Anterior cingulate cortex (tissue), 58 donors: ENCODE data around the gene PIK3CA.
"Not testable (repeated sequence)": the region's sequence is repeated elsewhere in the genome, so short reads cannot be mapped to it uniquely, and the experiment has no call there.

ENCODE experiments used
- DNase-seq, 58 donors: peaks; one replicate each; lab custom pipeline; 2025; lab: John Stamatoyannopoulos, UW

The PIK3CA gene

DNA sequence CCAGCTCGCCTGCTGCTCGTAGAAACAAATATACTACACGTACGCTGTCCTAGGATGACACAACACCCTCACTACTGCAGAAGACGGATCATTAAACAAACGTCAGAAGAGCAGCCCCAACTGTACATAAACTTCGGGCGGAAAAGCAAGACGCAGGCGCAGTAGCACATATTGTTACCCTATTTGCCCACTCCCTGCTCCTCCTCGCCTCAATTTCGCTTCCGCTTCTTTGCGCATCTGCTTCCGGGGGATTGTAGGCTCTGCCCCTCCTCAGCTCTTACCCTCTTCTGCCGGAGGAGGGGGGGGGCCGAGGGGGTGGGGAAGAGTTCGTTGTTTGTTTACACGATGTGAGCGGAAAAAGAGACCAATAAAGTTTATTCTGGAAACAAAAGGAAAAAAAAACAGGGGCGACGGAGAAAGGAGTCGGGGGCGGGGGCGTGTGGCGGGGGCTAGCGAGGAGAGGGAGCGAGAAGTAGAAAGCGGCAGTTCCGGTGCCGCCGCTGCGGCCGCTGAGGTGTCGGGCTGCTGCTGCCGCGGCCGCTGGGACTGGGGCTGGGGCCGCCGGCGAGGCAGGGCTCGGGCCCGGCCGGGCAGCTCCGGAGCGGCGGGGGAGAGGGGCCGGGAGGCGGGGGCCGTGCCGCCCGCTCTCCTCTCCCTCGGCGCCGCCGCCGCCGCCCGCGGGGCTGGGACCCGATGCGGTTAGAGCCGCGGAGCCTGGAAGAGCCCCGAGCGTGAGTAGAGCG, at the start of gene PIK3CA:
Gene PIK3CA, plus strand, starts transcription at position 485 of the 743 bp plus-strand sequence. CDS start 50,469 bp downstream, outside the sequence.
- DNase-seq, result peak; percentile 71 to 99 (median 95)

GRCh38 chr3:179098388-179099077, 49.6 kb upstream of the PIK3CA start:
- DNase-seq, result no peak

GRCh38 chr3:179100652-179101051, 47.5 kb upstream of the PIK3CA start:
- no peak for DNase-seq

GRCh38 chr3:179105881-179106280, 42.3 kb upstream of the PIK3CA start:
- DNase-seq, result no peak

DNA sequence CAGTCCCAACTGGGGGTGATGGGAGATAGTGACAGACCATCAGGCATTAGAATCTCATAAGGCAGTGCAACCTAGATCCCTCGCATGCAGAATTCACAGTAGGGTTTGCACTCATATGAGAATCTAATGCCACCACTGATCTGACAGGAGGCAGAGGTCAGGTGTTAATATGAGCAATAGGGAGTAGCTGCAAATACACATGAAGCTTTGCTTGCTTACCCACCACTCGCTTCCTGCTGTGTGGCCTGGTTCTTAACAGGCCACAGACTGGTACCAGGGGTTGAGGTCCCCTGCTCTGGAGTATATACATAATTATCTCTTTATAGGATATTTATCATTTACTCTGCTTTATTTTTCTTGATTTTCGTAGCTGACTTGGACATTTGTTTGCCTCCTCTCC, 40.5 kb upstream of the PIK3CA start:
- DNase-seq, result no peak

GRCh38 chr3:179108086-179108485, 40.1 kb upstream of the PIK3CA start:
- DNase-seq, result no peak

- DNase-seq, result no peak
Measured at GRCh38 chr3:179113903-179114302, 34.3 kb upstream of the PIK3CA start.

- DNase-seq, result not testable (repeated sequence)
Measured at GRCh38 chr3:179115444-179115843, 32.7 kb upstream of the PIK3CA start.

- DNase-seq, result no peak
Measured at GRCh38 chr3:179116816-179117215, 31.3 kb upstream of the PIK3CA start.

- DNase-seq, result not testable (repeated sequence)
Measured at GRCh38 chr3:179132191-179132890, 15.8 kb upstream of the PIK3CA start.

DNA sequence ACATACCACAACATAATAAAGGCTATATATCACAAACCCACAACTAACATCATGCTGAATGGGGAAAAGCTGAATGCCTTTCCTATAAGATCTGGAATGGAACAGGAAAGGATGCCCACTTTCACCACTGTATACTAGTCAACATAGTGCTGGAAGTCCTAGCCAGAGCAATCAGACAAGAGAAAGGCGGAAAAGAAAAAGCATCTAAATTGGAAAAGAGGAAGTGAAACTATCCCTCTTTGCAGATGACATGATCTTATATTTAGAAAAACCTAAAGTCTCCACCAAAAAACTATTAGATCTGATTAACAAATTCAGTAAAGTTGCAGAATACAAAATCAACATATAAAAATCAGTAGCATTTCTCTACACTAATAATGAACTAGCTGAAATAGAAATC, 14.6 kb upstream of the PIK3CA start:
- DNase-seq, result no peak

DNA sequence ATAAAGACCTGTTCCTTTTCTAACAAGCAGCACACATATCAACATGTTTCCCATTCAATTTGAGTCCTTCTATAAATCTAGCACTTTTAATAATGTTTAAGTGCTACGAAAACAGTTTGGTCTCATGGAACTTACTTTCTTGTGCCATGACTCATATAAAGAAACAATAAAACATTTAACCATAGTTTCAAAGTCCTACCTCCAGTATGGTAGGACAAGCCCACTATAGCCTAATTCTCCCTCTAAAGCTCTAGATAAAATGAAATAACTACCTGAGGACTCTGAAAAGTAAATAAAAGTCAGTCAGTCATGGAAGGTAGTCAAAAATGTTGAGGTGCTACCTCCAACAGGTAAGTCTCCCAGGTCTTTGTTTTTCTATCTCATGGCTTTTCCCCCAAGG, 12.0 kb upstream of the PIK3CA start:
- DNase-seq, result no peak

DNA sequence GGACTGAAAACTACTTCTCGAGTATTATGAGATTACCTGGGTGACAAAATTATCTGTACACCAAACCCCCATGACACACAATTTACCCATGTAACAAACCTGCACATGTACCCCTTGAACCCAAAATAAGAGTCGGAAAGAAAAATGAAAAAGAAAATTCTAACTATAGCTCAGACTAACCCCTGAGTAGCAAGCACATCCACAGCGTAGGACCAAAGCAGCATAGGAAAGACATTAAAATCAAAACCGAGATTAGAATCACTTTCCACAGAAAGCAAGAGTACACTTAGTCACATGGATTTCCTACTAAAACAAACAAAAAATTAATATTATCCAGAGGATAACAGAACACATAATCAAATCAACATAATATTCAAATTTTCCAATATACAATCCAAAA, 6.3 kb upstream of the PIK3CA start:
- DNase-seq, result no peak

- DNase-seq, result peak in 23 of 58 donors; percentile 0 to 70 (median 25)
Measured at GRCh38 chr3:179146911-179147513, 1.1 kb upstream of the PIK3CA start.

DNA sequence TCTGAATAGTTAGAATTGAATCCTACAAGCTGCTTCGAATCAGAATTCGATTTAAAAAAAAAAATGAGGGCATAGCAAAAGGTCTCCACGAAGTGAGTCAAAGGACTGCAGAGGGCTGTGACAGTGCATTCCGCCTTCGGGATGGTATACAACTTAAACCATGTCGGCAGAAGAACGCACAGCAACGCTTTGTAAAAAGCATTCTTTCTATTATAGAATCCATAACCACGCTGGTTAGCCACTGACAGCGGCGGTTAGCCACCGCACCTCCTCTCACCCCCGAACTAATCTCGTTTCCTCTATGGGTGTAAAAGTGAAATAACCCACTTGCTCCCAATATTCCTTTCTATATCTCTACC, 664 bp upstream of the PIK3CA start:
- DNase-seq, result peak in 10 of 58 donors; percentile 31 to 71 (median 53)

DNA sequence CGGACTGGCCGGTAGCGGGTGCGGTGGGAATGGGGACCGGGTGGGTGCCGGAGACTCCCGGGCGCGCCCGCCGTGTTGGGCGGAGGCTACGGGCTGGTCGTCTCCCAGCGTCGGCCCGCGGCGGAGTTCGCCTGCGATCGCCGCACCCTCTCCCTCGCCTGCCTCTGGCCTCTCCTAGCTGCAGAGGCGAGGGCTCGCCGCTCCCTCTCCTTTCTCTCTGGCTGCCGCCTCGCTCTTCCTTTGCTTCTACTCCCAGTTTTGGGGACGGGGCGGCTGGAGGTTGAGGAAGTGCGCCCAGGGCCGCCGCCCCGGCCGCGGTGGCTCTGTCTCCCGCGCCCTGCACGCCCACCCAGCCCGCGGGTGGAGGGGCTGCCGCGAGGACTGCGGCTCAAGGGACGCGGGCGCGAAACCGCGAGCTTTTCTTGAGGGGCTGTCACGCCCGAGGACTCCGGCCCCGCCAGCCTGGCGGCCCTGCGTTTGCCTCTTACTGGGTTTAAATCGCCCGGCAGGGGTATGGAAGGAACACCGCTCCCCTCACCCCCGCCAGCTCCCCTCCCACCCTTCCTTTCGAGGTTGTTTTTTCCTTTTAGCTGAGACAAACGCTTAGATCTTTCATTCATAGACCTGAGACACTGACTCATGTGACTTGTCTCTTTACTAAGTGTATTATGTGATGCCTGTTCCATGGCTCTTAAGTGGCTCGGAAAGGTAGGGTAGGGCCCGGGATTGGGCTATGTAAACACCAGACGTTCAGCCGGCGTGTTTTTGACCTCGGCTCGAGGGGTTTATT, 654 bp downstream of the PIK3CA start:
- DNase-seq, result peak in 41 of 58 donors; percentile 12 to 75 (median 45)

- peak in 8 of 58 donors; percentile 1 to 19 (median 8) for DNase-seq
Measured at GRCh38 chr3:179149406-179149867, 1.3 kb downstream of the PIK3CA start.

- no peak for DNase-seq
Measured at GRCh38 chr3:179149951-179150350, 1.8 kb downstream of the PIK3CA start.

GRCh38 chr3:179150610-179151009, 2.5 kb downstream of the PIK3CA start:
- no peak for DNase-seq

- DNase-seq, result no peak
Measured at GRCh38 chr3:179151474-179151873, 3.3 kb downstream of the PIK3CA start.
